ENCODE data around the gene CASZ1. TPM values are rescaled to one million over a fixed set of nuclear protein-coding genes. Genes with fewer than 3 reads are reported as not detected.
A peak's percentile ranks its signal among the peaks of the same experiment; 100 is the strongest.

The CASZ1 gene
- total RNA-seq, 4 donors from 2014 or later: 21.9 to 60.2 (median 29.6) TPM

GRCh38 chr1:10765734-10766478, 30.5 kb downstream of the CASZ1 start:
- Histone ChIP-seq H3K36me3 (no peaks in the 10 kb centered on the region), H3K27ac (replicated peaks in 1 of 4) (peak overlapping the region in 1 of 4 donors; percentile 13), H3K4me1 (peaks cover 30 to 67% (median 37%) of the 10 kb centered on the region in 4 donors), H3K9me3 (no peaks in the 10 kb centered on the region), H3K4me3 (no peak overlapping the region), H3K27me3 (no peaks in the 10 kb centered on the region)
- 57% methylated on average over 17 of the region's 17 CpGs for WGBS
- intact Hi-C loops (cut with DNase I): no loop called here
- TF ChIP-seq POLR2AphosphoS5 (IDR thresholded peaks at IDR 0.05) (no peak), CTCF (IDR thresholded peaks at IDR 0.05) (no peak), EP300 (IDR thresholded peaks at IDR 0.05) (no peak), POLR2A (IDR thresholded peaks at IDR 0.05; ENCODE audit: low read depth) (no peak)
- DNase-seq (ENCODE audit: extremely low spot score): no peak

GRCh38 chr1:10765304-10765703, 31.1 kb downstream of the CASZ1 start:
- intact Hi-C loops (cut with DNase I): no loop called here
- H3K27me3 ChIP-seq: no peaks in the 10 kb centered on the region
- peak overlapping the region in 1 of 4 donors; percentile 13 for H3K27ac ChIP-seq (replicated peaks in 1 of 4)
- no peak for DNase-seq (ENCODE audit: extremely low spot score)
- WGBS: 84% methylated on average over 15 of the region's 15 CpGs
- H3K9me3 ChIP-seq: no peaks in the 10 kb centered on the region
- no peak overlapping the region for H3K4me3 ChIP-seq
- H3K36me3 ChIP-seq: peaks cover 0 to 3% (median under 1%) of the 10 kb centered on the region in 4 donors
- TF ChIP-seq EP300 (IDR thresholded peaks at IDR 0.05) (no peak), POLR2A (IDR thresholded peaks at IDR 0.05; ENCODE audit: low read depth) (no peak), POLR2AphosphoS5 (IDR thresholded peaks at IDR 0.05) (no peak), CTCF (IDR thresholded peaks at IDR 0.05) (no peak)
- H3K4me1 ChIP-seq: peaks cover 30 to 69% (median 40%) of the 10 kb centered on the region in 4 donors

GRCh38 chr1:10764296-10764798, 32.1 kb downstream of the CASZ1 start:
- no peak for TF ChIP-seq CTCF (IDR thresholded peaks at IDR 0.05)
- TF ChIP-seq EP300 (IDR thresholded peaks at IDR 0.05): no peak
- TF ChIP-seq POLR2A (IDR thresholded peaks at IDR 0.05; ENCODE audit: low read depth): no peak
- no peak for TF ChIP-seq POLR2AphosphoS5 (IDR thresholded peaks at IDR 0.05)
- no peak for DNase-seq (ENCODE audit: extremely low spot score)
- H3K4me1 ChIP-seq: peaks cover 30 to 74% (median 40%) of the 10 kb centered on the region in 4 donors
- no peaks in the 10 kb centered on the region for H3K9me3 ChIP-seq
- H3K36me3 ChIP-seq: peaks cover 0 to 10% (median 6%) of the 10 kb centered on the region in 4 donors
- WGBS: 78% methylated on average over 5 of the region's 6 CpGs
- intact Hi-C loops (cut with DNase I): no loop called here
- no peaks in the 10 kb centered on the region for H3K27me3 ChIP-seq
- H3K27ac ChIP-seq (replicated peaks in 1 of 4): no peak overlapping the region
- H3K4me3 ChIP-seq: no peak overlapping the region

- Histone ChIP-seq H3K4me1 (peaks cover 30 to 75% (median 40%) of the 10 kb centered on the region in 4 donors), H3K27ac (replicated peaks in 1 of 4) (peak overlapping the region in 2 of 4 donors; percentile 44 to 59), H3K9me3 (no peaks in the 10 kb centered on the region), H3K4me3 (no peak overlapping the region), H3K36me3 (peaks cover 0 to 15% (median 10%) of the 10 kb centered on the region in 4 donors), H3K27me3 (no peaks in the 10 kb centered on the region)
- WGBS: 83% methylated on average over 11 of the region's 12 CpGs
- no peak for TF ChIP-seq EP300 (IDR thresholded peaks at IDR 0.05)
- no peak for TF ChIP-seq CTCF (IDR thresholded peaks at IDR 0.05)
- no peak for TF ChIP-seq POLR2A (IDR thresholded peaks at IDR 0.05; ENCODE audit: low read depth)
- TF ChIP-seq POLR2AphosphoS5 (IDR thresholded peaks at IDR 0.05): no peak
- intact Hi-C loops (cut with DNase I): no loop called here
- no peak for DNase-seq (ENCODE audit: extremely low spot score)
Observed at GRCh38 chr1:10762875-10763274, 33.6 kb downstream of the CASZ1 start.
